ENCODE measurements around the gene SLC39A8. TPM values are rescaled to one million over a fixed set of nuclear protein-coding genes. Genes with fewer than 3 reads are reported as not detected.

Gene SLC39A8
- polyA plus RNA-seq, 1 donor: 8.0 TPM

- H3K27me3 ChIP-seq (ENCODE audit: control insufficient read depth, insufficient read depth, low read length): no peaks in the 10 kb centered on the region
- no peaks in the 10 kb centered on the region for H3K36me3 ChIP-seq (ENCODE audit: control insufficient read depth, insufficient read depth, low read length)
- H3K4me3 ChIP-seq (ENCODE audit: low read length): no peak overlapping the region
- no peaks in the 10 kb centered on the region for H3K4me1 ChIP-seq (ENCODE audit: control insufficient read depth, insufficient read depth, low read length)
- H3K27ac ChIP-seq (ENCODE audit: low read length): no peak overlapping the region
- 89% methylated on average over 3 of the region's 11 CpGs for WGBS (ENCODE audit: insufficient coverage, low lambda C conversion rate)
- DNase-seq: no peak
- no peaks in the 10 kb centered on the region for H3K9me3 ChIP-seq (ENCODE audit: control insufficient read depth, low read depth, low read length)
Measured at GRCh38 chr4:102321260-102321995, 23.9 kb downstream of the SLC39A8 start.

DNA sequence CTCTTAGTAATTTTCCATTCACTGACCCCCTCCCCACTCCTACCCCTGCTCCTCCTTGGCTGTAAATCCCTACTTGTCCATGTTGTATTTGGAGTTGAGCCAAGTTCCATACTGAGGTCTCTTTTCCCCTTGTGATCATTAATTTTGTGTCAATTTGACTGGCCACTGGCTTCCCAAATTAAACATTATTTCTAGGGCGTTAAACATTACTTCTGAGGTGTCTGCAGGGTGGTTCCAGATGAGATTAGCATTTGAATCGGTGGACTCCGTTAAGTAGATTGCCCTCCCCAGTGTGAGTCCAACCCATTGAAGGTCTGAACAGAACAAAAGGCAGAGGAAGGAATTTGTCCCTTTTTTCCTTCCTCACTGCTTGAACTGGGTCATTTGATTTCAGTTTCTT, 25.7 kb downstream of the SLC39A8 start:
- H3K4me3 ChIP-seq (ENCODE audit: low read length): no peak overlapping the region
- no peaks in the 10 kb centered on the region for H3K9me3 ChIP-seq (ENCODE audit: control insufficient read depth, low read depth, low read length)
- H3K36me3 ChIP-seq (ENCODE audit: control insufficient read depth, insufficient read depth, low read length): no peaks in the 10 kb centered on the region
- H3K4me1 ChIP-seq (ENCODE audit: control insufficient read depth, insufficient read depth, low read length): no peaks in the 10 kb centered on the region
- no peak for DNase-seq
- no peaks in the 10 kb centered on the region for H3K27me3 ChIP-seq (ENCODE audit: control insufficient read depth, insufficient read depth, low read length)
- WGBS (ENCODE audit: insufficient coverage, low lambda C conversion rate): 40% methylated on average over 1 of the region's 3 CpGs
- no peak overlapping the region for H3K27ac ChIP-seq (ENCODE audit: low read length)

DNA sequence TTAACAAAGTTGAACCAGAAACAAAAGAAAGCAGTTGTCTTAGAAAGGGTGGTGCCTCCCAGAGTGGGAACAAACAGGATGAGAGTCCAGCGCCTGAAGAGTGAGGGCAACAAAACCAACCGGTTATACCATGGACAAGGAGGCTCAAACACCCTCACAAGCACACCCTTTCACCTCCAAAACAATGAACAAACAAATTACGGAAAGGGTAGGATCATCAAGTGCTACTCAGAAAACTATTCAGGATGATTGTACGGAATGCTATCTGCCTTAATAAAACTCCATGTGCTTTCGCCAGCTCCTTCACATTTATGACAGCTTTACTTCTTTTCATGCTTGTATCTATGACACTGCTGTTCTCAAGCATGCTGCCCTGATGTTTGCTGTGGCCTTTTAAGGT, 26.8 kb downstream of the SLC39A8 start:
- no CpG with 5 or more reads among the region's 5 CpGs for WGBS (ENCODE audit: insufficient coverage, low lambda C conversion rate)
- DNase-seq: no peak
- Histone ChIP-seq H3K4me1 (ENCODE audit: control insufficient read depth, insufficient read depth, low read length) (no peaks in the 10 kb centered on the region), H3K36me3 (ENCODE audit: control insufficient read depth, insufficient read depth, low read length) (no peaks in the 10 kb centered on the region), H3K27ac (ENCODE audit: low read length) (no peak overlapping the region), H3K4me3 (ENCODE audit: low read length) (no peak overlapping the region), H3K9me3 (ENCODE audit: control insufficient read depth, low read depth, low read length) (no peaks in the 10 kb centered on the region), H3K27me3 (ENCODE audit: control insufficient read depth, insufficient read depth, low read length) (no peaks in the 10 kb centered on the region)

GRCh38 chr4:102318105-102318504, 27.2 kb downstream of the SLC39A8 start:
- DNase-seq: no peak
- no peaks in the 10 kb centered on the region for H3K9me3 ChIP-seq (ENCODE audit: control insufficient read depth, low read depth, low read length)
- 82% methylated on average over 3 of the region's 3 CpGs for WGBS (ENCODE audit: insufficient coverage, low lambda C conversion rate)
- no peak overlapping the region for H3K27ac ChIP-seq (ENCODE audit: low read length)
- no peak overlapping the region for H3K4me3 ChIP-seq (ENCODE audit: low read length)
- H3K36me3 ChIP-seq (ENCODE audit: control insufficient read depth, insufficient read depth, low read length): no peaks in the 10 kb centered on the region
- no peaks in the 10 kb centered on the region for H3K4me1 ChIP-seq (ENCODE audit: control insufficient read depth, insufficient read depth, low read length)
- H3K27me3 ChIP-seq (ENCODE audit: control insufficient read depth, insufficient read depth, low read length): no peaks in the 10 kb centered on the region

DNA sequence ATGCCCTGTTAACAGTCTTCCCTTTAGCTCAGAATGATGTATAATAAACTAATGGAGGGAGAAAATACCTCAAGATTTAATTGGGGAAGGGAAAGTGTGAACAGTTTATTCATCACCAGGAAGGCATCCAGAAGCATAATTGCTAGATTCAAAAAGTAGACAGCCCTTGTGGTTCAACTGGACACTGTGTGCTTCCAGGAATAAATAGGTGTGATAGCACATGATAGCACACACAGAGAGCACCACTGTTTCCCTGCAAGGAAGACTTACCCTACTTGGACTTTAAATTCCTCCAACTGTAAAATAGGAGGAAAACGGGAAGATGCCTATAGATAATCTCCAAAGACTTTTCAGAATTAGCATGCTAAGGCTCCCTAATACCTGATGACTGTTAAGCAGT, 27.8 kb downstream of the SLC39A8 start:
- no peak for DNase-seq
- H3K4me3 ChIP-seq (ENCODE audit: low read length): no peak overlapping the region
- no peaks in the 10 kb centered on the region for H3K27me3 ChIP-seq (ENCODE audit: control insufficient read depth, insufficient read depth, low read length)
- H3K27ac ChIP-seq (ENCODE audit: low read length): no peak overlapping the region
- H3K4me1 ChIP-seq (ENCODE audit: control insufficient read depth, insufficient read depth, low read length): no peaks in the 10 kb centered on the region
- no CpG with 5 or more reads among the region's 1 CpG for WGBS (ENCODE audit: insufficient coverage, low lambda C conversion rate)
- H3K36me3 ChIP-seq (ENCODE audit: control insufficient read depth, insufficient read depth, low read length): no peaks in the 10 kb centered on the region
- H3K9me3 ChIP-seq (ENCODE audit: control insufficient read depth, low read depth, low read length): no peaks in the 10 kb centered on the region

GRCh38 chr4:102316585-102316984, 28.7 kb downstream of the SLC39A8 start:
- no peak for DNase-seq
- H3K36me3 ChIP-seq (ENCODE audit: control insufficient read depth, insufficient read depth, low read length): no peaks in the 10 kb centered on the region
- no peaks in the 10 kb centered on the region for H3K4me1 ChIP-seq (ENCODE audit: control insufficient read depth, insufficient read depth, low read length)
- H3K9me3 ChIP-seq (ENCODE audit: control insufficient read depth, low read depth, low read length): no peaks in the 10 kb centered on the region
- H3K4me3 ChIP-seq (ENCODE audit: low read length): no peak overlapping the region
- WGBS (ENCODE audit: insufficient coverage, low lambda C conversion rate): no CpG with 5 or more reads among the region's 2 CpGs
- H3K27ac ChIP-seq (ENCODE audit: low read length): no peak overlapping the region
- no peaks in the 10 kb centered on the region for H3K27me3 ChIP-seq (ENCODE audit: control insufficient read depth, insufficient read depth, low read length)

- Histone ChIP-seq H3K4me3 (ENCODE audit: low read length) (no peak overlapping the region), H3K27ac (ENCODE audit: low read length) (no peak overlapping the region), H3K9me3 (ENCODE audit: control insufficient read depth, low read depth, low read length) (no peaks in the 10 kb centered on the region), H3K4me1 (ENCODE audit: control insufficient read depth, insufficient read depth, low read length) (no peaks in the 10 kb centered on the region), H3K27me3 (ENCODE audit: control insufficient read depth, insufficient read depth, low read length) (no peaks in the 10 kb centered on the region), H3K36me3 (ENCODE audit: control insufficient read depth, insufficient read depth, low read length) (no peaks in the 10 kb centered on the region)
- no peak for DNase-seq
- 82% methylated on average over 1 of the region's 2 CpGs for WGBS (ENCODE audit: insufficient coverage, low lambda C conversion rate)
Measured at GRCh38 chr4:102315532-102315931, 29.8 kb downstream of the SLC39A8 start.

GRCh38 chr4:102312417-102312816, 32.9 kb downstream of the SLC39A8 start:
- H3K27me3 ChIP-seq (ENCODE audit: control insufficient read depth, insufficient read depth, low read length): no peaks in the 10 kb centered on the region
- no peak for DNase-seq
- H3K4me1 ChIP-seq (ENCODE audit: control insufficient read depth, insufficient read depth, low read length): no peaks in the 10 kb centered on the region
- WGBS (ENCODE audit: insufficient coverage, low lambda C conversion rate): 75% methylated on average over 1 of the region's 2 CpGs
- no peaks in the 10 kb centered on the region for H3K36me3 ChIP-seq (ENCODE audit: control insufficient read depth, insufficient read depth, low read length)
- no peak overlapping the region for H3K4me3 ChIP-seq (ENCODE audit: low read length)
- H3K27ac ChIP-seq (ENCODE audit: low read length): no peak overlapping the region
- no peaks in the 10 kb centered on the region for H3K9me3 ChIP-seq (ENCODE audit: control insufficient read depth, low read depth, low read length)

- Histone ChIP-seq H3K27me3 (ENCODE audit: control insufficient read depth, insufficient read depth, low read length) (no peaks in the 10 kb centered on the region), H3K9me3 (ENCODE audit: control insufficient read depth, low read depth, low read length) (no peaks in the 10 kb centered on the region), H3K36me3 (ENCODE audit: control insufficient read depth, insufficient read depth, low read length) (no peaks in the 10 kb centered on the region), H3K4me1 (ENCODE audit: control insufficient read depth, insufficient read depth, low read length) (no peaks in the 10 kb centered on the region), H3K4me3 (ENCODE audit: low read length) (no peak overlapping the region), H3K27ac (ENCODE audit: low read length) (no peak overlapping the region)
- DNase-seq: no peak
- 100% methylated on average over 1 of the region's 2 CpGs for WGBS (ENCODE audit: insufficient coverage, low lambda C conversion rate)
Measured at GRCh38 chr4:102311912-102312311, 33.4 kb downstream of the SLC39A8 start.

GRCh38 chr4:102311407-102311806, 33.9 kb downstream of the SLC39A8 start:
- Histone ChIP-seq H3K27me3 (ENCODE audit: control insufficient read depth, insufficient read depth, low read length) (no peaks in the 10 kb centered on the region), H3K4me1 (ENCODE audit: control insufficient read depth, insufficient read depth, low read length) (no peaks in the 10 kb centered on the region), H3K4me3 (ENCODE audit: low read length) (no peak overlapping the region), H3K9me3 (ENCODE audit: control insufficient read depth, low read depth, low read length) (no peaks in the 10 kb centered on the region), H3K27ac (ENCODE audit: low read length) (no peak overlapping the region), H3K36me3 (ENCODE audit: control insufficient read depth, insufficient read depth, low read length) (no peaks in the 10 kb centered on the region)
- no CpG with 5 or more reads among the region's 1 CpG for WGBS (ENCODE audit: insufficient coverage, low lambda C conversion rate)
- DNase-seq: no peak

Measured in large intestine (tissue), 3 donors.